Ovary (tissue), 3 donors: ENCODE results near the gene FLG.

Source experiments
- CTCF ChIP-seq, 3 donors: fragments of 450-650 bp in 2 of 3; fragments of 200-600 bp in 1 of 3; IDR thresholded peaks; one replicate each; pipeline versions ENCODE4 v1.5.1 to v1.8.0; 2016 to 2022; ENCODE audit warnings: antibody characterized with exemption in 3 of 3, mild to moderate bottlenecking in 1 of 3
- POLR2A ChIP-seq: fragments of 450-650 bp; IDR thresholded peaks from one replicate; pipeline ENCODE4 v1.6.1; 2017; ENCODE audit warnings: antibody characterized with exemption, mild to moderate bottlenecking, moderate library complexity
- donor health status: DM: no; HTN: no; CAD: no.

GRCh38 chr1:152325111-152325510 lies at the start of gene FLG:
- TF ChIP-seq CTCF (IDR thresholded peaks at IDR 0.05) (no peak), POLR2A (no peak)
